Hepatocyte (in vitro differentiated cells): ENCODE measurements around the gene DDX41. TPM values are rescaled to one million over a fixed set of nuclear protein-coding genes. Genes with fewer than 3 reads are reported as not detected.

Source experiments
- DNase-seq: peaks from one replicate; pipeline ENCODE4 v3.0.0-alpha.2; 2016; ENCODE audit warnings: low spot score
- H2AFZ ChIP-seq: fragments of 200-600 bp; sonication (generic); 2 replicates; pipeline ENCODE4 v1.6.0; 2016; ENCODE audit warnings: antibody characterized with exemption, mild to moderate bottlenecking
- H3K27ac ChIP-seq: fragments of 200-600 bp; sonication (generic); 2 replicates; pipeline ENCODE4 v1.5.1; 2016; ENCODE audit warnings: mild to moderate bottlenecking
- H3K27me3 ChIP-seq: fragments of 200-600 bp; sonication (generic); 2 replicates; pipeline ENCODE4 v1.6.1; 2016
- H3K36me3 ChIP-seq: fragments of 200-600 bp; sonication (generic); replicated peaks from 2 replicates; pipeline ENCODE4 v1.5.1; 2016; ENCODE audit warnings: low read depth; ENCODE audit not compliant: insufficient read depth
- H3K4me1 ChIP-seq: fragments of 200-600 bp; sonication (generic); 2 replicates; pipeline ENCODE4 v1.5.1; 2016; ENCODE audit warnings: mild to moderate bottlenecking, moderate library complexity; ENCODE audit not compliant: insufficient read depth
- H3K4me2 ChIP-seq: fragments of 200-600 bp; sonication (generic); 2 replicates; pipeline ENCODE4 v1.6.0; 2016
- H3K4me3 ChIP-seq: fragments of 200-600 bp; sonication (generic); 2 replicates; pipeline ENCODE4 v1.5.1; 2016; ENCODE audit warnings: mild to moderate bottlenecking
- H3K79me2 ChIP-seq: fragments of 200-600 bp; sonication (generic); 2 replicates; pipeline ENCODE4 v1.6.0; 2017; ENCODE audit warnings: mild to moderate bottlenecking
- H3K9me2 ChIP-seq: fragments of 200-600 bp; sonication (generic); replicated peaks from 2 replicates; pipeline ENCODE4 v1.6.0; 2017; ENCODE audit warnings: mild to moderate bottlenecking; ENCODE audit not compliant: insufficient read depth
- H3K9me3 ChIP-seq: fragments of 200-600 bp; sonication (generic); 2 replicates; pipeline ENCODE4 v1.5.1; 2016; ENCODE audit warnings: low read depth, mild to moderate bottlenecking
- H4K20me1 ChIP-seq: fragments of 200-600 bp; sonication (generic); 2 replicates; pipeline ENCODE4 v1.6.0; 2016; ENCODE audit warnings: mild to moderate bottlenecking; ENCODE audit not compliant: insufficient read depth, poor library complexity, severe bottlenecking
- CTCF ChIP-seq: fragments of 200-600 bp; sonication (generic); IDR thresholded peaks from 2 replicates; pipeline ENCODE4 v1.5.1; 2016; ENCODE audit warnings: antibody characterized with exemption, mild to moderate bottlenecking; ENCODE audit not compliant: poor library complexity
- EZH2 ChIP-seq: fragments of 200-600 bp; sonication (generic); IDR thresholded peaks from 2 replicates; pipeline ENCODE4 v1.6.1; 2016; ENCODE audit warnings: antibody characterized with exemption, mild to moderate bottlenecking, borderline replicate concordance
- EZH2phosphoT487 ChIP-seq: fragments of 200-600 bp; sonication (generic); IDR thresholded peaks from one replicate; pipeline ENCODE4 v1.6.1; 2018; ENCODE audit warnings: antibody characterized with exemption, mild to moderate bottlenecking, low read depth, moderate library complexity; ENCODE audit not compliant: unreplicated experiment, severe bottlenecking
- WGBS: methylation state at CpG from one replicate; pipeline ENCODE4 v1.1.6; 2016; ENCODE audit warnings: low lambda C conversion rate; ENCODE audit errors: missing lambda C conversion rate; 5-methylcytosine and 5-hydroxymethylcytosine counted together
- polyA plus RNA-seq: library from polyadenylated mRNA; unstranded; fragments of >200 nt; fragmentation: Nextera tagmentation; extraction: Ambion mirVana; gene quantifications from 2 replicates; pipeline ENCODE4 v1.2.1, GENCODE V29; 2016
- total RNA-seq: library from RNA; depleted of rRNA; stranded (reverse); fragments of >200 nt; gene quantifications from 2 replicates; pipeline ENCODE4 v1.2.3, GENCODE V29; 2014

DDX41 gene
- total and polyA plus RNA-seq, 2 experiments from 2014 or later, result 45.0 to 50.7 TPM

GRCh38 chr5:177504086-177505056 lies 12.4 kb downstream of the DDX41 start:
- Histone ChIP-seq H4K20me1 (no peaks in the 10 kb centered on the region), H3K27ac (no peak overlapping the region), H3K4me3 (no peak overlapping the region), H3K79me2 (no peaks in the 10 kb centered on the region), H3K4me1 (peaks cover 4% of the 10 kb centered on the region), H3K4me2 (no peak overlapping the region), H3K9me3 (no peaks in the 10 kb centered on the region), H3K27me3 (no peaks in the 10 kb centered on the region), H3K9me2 (no peaks in the 10 kb centered on the region), H2AFZ (no peak overlapping the region), H3K36me3 (no peaks in the 10 kb centered on the region)
- no peak for DNase-seq
- TF ChIP-seq EZH2 (no peak), CTCF (no peak), EZH2phosphoT487 (no peak)
- WGBS, result 98% methylated on average over 43 of the region's 47 CpGs

- Histone ChIP-seq H3K9me2 (no peaks in the 10 kb centered on the region), H2AFZ (no peak overlapping the region), H4K20me1 (no peaks in the 10 kb centered on the region), H3K27me3 (no peaks in the 10 kb centered on the region), H3K9me3 (no peaks in the 10 kb centered on the region), H3K27ac (no peak overlapping the region), H3K4me2 (no peak overlapping the region), H3K36me3 (no peaks in the 10 kb centered on the region), H3K79me2 (no peaks in the 10 kb centered on the region), H3K4me3 (no peak overlapping the region), H3K4me1 (peaks cover 7% of the 10 kb centered on the region)
- TF ChIP-seq EZH2 (no peak), CTCF (no peak), EZH2phosphoT487 (no peak)
- WGBS, result 91% methylated on average over 24 of the region's 24 CpGs
- no peak for DNase-seq
Measured at GRCh38 chr5:177503351-177504085, 13.2 kb downstream of the DDX41 start.

- H3K27ac ChIP-seq, result no peak overlapping the region
- H3K9me3 ChIP-seq, result no peaks in the 10 kb centered on the region
- H3K79me2 ChIP-seq, result no peaks in the 10 kb centered on the region
- no peaks in the 10 kb centered on the region for H4K20me1 ChIP-seq
- H2AFZ ChIP-seq, result no peak overlapping the region
- peaks cover 13% of the 10 kb centered on the region for H3K4me1 ChIP-seq
- 90% methylated on average over 16 of the region's 16 CpGs for WGBS
- no peak overlapping the region for H3K4me3 ChIP-seq
- no peaks in the 10 kb centered on the region for H3K36me3 ChIP-seq
- TF ChIP-seq CTCF, result no peak
- no peak for TF ChIP-seq EZH2phosphoT487
- no peak for TF ChIP-seq EZH2
- no peaks in the 10 kb centered on the region for H3K9me2 ChIP-seq
- H3K27me3 ChIP-seq, result no peaks in the 10 kb centered on the region
- DNase-seq, result no peak
- no peak overlapping the region for H3K4me2 ChIP-seq
Measured at GRCh38 chr5:177502886-177503285, 13.9 kb downstream of the DDX41 start.
